ENCODE data around the gene PRCP. TPM values are rescaled to one million over a fixed set of nuclear protein-coding genes. Genes with fewer than 3 reads are reported as not detected.

The PRCP gene
- total RNA-seq, 4 donors from 2014 or later = 7.1 to 17.8 (median 9.5) TPM

DNA sequence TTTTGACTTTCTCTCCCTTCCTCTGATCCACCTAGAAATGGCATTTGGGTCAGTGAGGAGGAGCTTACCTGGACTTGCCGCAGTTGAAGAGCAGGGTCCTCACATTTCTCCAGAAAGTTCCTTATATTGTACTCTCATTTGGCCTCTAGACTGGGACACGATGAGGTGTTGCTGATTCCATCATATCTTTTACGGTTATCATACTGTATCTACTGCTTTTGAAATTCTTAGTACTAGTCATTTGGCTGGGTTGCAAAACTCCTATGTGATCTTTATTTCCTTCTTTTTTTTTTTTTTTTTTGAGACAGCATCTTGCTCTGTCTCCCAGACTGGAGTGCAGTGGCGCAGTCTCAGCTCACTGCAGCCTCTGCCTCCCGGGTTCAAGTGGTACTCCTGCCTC, 107.9 kb downstream of the PRCP start:
- in situ Hi-C loops (cut with MboI; ENCODE audit: low sequenced_read_pairs in 4 of 4) = no loop called here
- intact Hi-C loops (cut with DNase I; ENCODE audit: low total_unique reads) = no loop called here
- Histone ChIP-seq H3K9me3 (no peaks in the 10 kb centered on the region), H3K27me3 (no peaks in the 10 kb centered on the region), H3K4me3 (no peak overlapping the region), H3K4me1 (no peaks in the 10 kb centered on the region), H3K27ac (no peak overlapping the region), H3K36me3 (no peaks in the 10 kb centered on the region)
- ATAC-seq = no peak
- no peak for TF ChIP-seq POLR2A (IDR thresholded peaks at IDR 0.05)
- TF ChIP-seq, protein P1, sequence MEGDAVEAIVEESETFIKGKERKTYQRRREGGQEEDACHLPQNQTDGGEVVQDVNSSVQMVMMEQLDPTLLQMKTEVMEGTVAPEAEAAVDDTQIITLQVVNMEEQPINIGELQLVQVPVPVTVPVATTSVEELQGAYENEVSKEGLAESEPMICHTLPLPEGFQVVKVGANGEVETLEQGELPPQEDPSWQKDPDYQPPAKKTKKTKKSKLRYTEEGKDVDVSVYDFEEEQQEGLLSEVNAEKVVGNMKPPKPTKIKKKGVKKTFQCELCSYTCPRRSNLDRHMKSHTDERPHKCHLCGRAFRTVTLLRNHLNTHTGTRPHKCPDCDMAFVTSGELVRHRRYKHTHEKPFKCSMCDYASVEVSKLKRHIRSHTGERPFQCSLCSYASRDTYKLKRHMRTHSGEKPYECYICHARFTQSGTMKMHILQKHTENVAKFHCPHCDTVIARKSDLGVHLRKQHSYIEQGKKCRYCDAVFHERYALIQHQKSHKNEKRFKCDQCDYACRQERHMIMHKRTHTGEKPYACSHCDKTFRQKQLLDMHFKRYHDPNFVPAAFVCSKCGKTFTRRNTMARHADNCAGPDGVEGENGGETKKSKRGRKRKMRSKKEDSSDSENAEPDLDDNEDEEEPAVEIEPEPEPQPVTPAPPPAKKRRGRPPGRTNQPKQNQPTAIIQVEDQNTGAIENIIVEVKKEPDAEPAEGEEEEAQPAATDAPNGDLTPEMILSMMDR (IDR thresholded peaks at IDR 0.05 in 4 of 5, conservative IDR thresholded peaks at IDR 0.05 in 1 of 5) = no peak
- no peak for DNase-seq

DNA sequence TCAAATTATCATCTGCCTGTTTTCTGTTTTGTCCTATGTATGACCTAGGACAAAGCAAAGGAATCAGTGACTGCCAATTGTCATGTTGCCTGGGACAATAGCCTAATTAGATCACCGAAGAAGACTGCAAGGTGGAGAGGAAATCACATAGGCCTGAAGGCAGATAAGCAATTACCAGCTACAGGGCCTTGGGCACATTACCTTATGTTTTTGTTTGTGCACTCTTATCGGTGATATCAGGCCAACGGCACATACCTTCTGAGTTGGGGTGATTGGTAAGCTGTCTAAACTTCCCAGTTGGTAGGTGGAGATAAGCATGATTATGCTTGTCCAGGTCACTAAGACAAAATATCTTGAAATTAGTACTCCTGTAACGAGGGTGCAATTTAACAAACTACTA, 108.5 kb downstream of the PRCP start:
- H3K27ac ChIP-seq = no peak overlapping the region
- DNase-seq (no peak), ATAC-seq (no peak)
- no peak overlapping the region for H3K4me3 ChIP-seq
- no peaks in the 10 kb centered on the region for H3K27me3 ChIP-seq
- in situ Hi-C loops (cut with MboI; ENCODE audit: low sequenced_read_pairs in 4 of 4) (no loop called here), intact Hi-C loops (cut with DNase I; ENCODE audit: low total_unique reads) (no loop called here)
- no peaks in the 10 kb centered on the region for H3K36me3 ChIP-seq
- H3K9me3 ChIP-seq = no peaks in the 10 kb centered on the region
- TF ChIP-seq POLR2A (IDR thresholded peaks at IDR 0.05) = no peak
- TF ChIP-seq, protein P1 (IDR thresholded peaks at IDR 0.05 in 4 of 5, conservative IDR thresholded peaks at IDR 0.05 in 1 of 5) = no peak
- no peaks in the 10 kb centered on the region for H3K4me1 ChIP-seq

DNA sequence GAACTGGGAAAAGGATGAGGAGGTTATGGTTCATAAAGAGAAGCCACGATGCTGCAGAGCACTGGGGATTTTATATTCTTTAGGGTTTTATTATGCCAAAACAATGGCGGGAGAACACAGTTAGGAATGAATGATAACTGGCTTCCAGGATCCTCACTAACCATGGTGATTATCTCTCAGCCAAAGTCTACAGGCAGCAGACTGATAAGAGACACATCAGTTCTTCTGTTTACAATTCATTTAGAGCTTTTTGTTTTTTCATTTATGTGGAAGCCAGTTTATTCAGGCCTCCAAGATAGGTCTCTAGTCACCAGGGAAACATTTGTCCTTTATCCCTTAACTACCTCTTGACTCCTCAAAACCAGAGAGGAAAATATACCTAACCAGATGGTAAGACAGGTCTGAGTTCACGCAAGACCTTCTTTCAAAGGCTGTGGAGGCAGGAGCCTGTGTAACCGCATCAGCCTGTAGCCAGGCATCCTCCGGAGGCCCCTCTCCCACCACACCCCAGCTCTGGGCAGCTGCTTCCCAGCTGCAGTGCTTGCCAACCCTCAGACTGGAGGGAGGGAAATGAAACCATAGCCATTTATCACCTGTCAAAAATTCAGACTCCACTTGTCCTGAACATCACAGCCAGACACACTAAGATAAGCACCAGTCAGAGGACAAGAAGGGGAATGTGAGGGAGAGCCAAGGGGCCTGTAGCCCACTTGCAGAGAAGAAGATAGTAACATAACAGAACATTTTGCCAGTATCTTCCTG, 109.3 kb downstream of the PRCP start:
- Histone ChIP-seq H3K36me3 (no peaks in the 10 kb centered on the region), H3K4me3 (no peak overlapping the region), H3K9me3 (no peaks in the 10 kb centered on the region), H3K4me1 (no peaks in the 10 kb centered on the region), H3K27me3 (no peaks in the 10 kb centered on the region), H3K27ac (no peak overlapping the region)
- TF ChIP-seq POLR2A (IDR thresholded peaks at IDR 0.05) = no peak
- TF ChIP-seq, protein P1 (IDR thresholded peaks at IDR 0.05 in 4 of 5, conservative IDR thresholded peaks at IDR 0.05 in 1 of 5) = no peak
- in situ Hi-C loops (cut with MboI; ENCODE audit: low sequenced_read_pairs in 4 of 4) = no loop called here
- no peak for ATAC-seq
- no peak for DNase-seq
- intact Hi-C loops (cut with DNase I; ENCODE audit: low total_unique reads) = no loop called here

DNA sequence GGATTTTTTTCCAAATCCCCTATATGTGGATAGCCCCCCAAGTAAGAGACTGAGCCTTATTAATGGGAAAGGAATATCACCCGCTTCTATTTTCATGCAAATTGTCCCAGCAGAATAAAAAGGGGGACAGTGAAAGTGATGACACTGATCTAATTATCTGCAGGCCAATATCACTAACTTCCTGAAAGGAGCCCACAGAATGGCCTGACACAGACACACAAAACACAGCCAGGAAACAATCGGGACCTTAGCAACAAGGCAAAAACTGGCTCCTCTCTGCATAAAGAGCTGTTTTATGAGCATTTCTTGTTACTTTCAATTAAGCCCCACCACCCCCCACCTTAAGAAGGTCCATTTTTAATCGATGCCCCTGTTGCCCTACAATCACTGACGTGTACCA, 112.2 kb downstream of the PRCP start:
- TF ChIP-seq, protein P1 (IDR thresholded peaks at IDR 0.05 in 4 of 5, conservative IDR thresholded peaks at IDR 0.05 in 1 of 5) = no peak
- no peak for TF ChIP-seq POLR2A (IDR thresholded peaks at IDR 0.05)
- no peaks in the 10 kb centered on the region for H3K36me3 ChIP-seq
- ATAC-seq = no peak
- H3K27ac ChIP-seq = no peak overlapping the region
- in situ Hi-C loops (cut with MboI; ENCODE audit: low sequenced_read_pairs in 4 of 4) = no loop called here
- no peaks in the 10 kb centered on the region for H3K9me3 ChIP-seq
- no peaks in the 10 kb centered on the region for H3K27me3 ChIP-seq
- H3K4me3 ChIP-seq = no peak overlapping the region
- intact Hi-C loops (cut with DNase I; ENCODE audit: low total_unique reads) = no loop called here
- no peaks in the 10 kb centered on the region for H3K4me1 ChIP-seq
- DNase-seq = no peak

DNA sequence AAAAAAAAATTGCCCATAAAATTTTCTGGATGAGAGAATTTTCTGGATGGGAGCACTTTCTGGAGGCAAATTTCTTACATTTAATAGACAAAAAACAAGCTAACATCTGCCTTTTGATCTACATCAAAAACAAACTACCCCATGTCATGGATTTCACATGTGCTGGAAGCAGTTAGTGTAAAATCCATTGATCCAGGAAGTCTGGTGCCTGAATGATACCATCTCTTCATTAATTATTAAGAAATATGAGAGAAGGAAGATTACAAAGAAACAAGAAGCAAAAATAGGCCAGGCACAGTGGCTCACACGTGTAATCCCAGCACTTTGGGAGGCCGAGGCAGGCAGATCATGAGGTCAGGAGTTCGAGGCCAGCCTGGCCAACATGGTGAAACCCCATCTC, 113.4 kb downstream of the PRCP start:
- Histone ChIP-seq H3K27me3 (no peaks in the 10 kb centered on the region), H3K36me3 (no peaks in the 10 kb centered on the region), H3K9me3 (no peaks in the 10 kb centered on the region), H3K4me1 (no peaks in the 10 kb centered on the region), H3K27ac (no peak overlapping the region), H3K4me3 (no peak overlapping the region)
- ATAC-seq (no peak), DNase-seq (no peak)
- TF ChIP-seq, protein P1 (IDR thresholded peaks at IDR 0.05 in 4 of 5, conservative IDR thresholded peaks at IDR 0.05 in 1 of 5) = no peak
- no peak for TF ChIP-seq POLR2A (IDR thresholded peaks at IDR 0.05)
- in situ Hi-C loops (cut with MboI; ENCODE audit: low sequenced_read_pairs in 4 of 4) (no loop called here), intact Hi-C loops (cut with DNase I; ENCODE audit: low total_unique reads) (no loop called here)
